GM19023 (cell line): ENCODE results near the gene NOC2L.

Experiments used
- ATAC-seq: cut with Tn5 transposase; IDR thresholded peaks from one replicate; pipeline ENCODE4 v1.9.1; 2021; ENCODE audit warnings: mild to moderate bottlenecking, moderate library complexity; ENCODE audit not compliant: unreplicated experiment

Gene NOC2L

DNA sequence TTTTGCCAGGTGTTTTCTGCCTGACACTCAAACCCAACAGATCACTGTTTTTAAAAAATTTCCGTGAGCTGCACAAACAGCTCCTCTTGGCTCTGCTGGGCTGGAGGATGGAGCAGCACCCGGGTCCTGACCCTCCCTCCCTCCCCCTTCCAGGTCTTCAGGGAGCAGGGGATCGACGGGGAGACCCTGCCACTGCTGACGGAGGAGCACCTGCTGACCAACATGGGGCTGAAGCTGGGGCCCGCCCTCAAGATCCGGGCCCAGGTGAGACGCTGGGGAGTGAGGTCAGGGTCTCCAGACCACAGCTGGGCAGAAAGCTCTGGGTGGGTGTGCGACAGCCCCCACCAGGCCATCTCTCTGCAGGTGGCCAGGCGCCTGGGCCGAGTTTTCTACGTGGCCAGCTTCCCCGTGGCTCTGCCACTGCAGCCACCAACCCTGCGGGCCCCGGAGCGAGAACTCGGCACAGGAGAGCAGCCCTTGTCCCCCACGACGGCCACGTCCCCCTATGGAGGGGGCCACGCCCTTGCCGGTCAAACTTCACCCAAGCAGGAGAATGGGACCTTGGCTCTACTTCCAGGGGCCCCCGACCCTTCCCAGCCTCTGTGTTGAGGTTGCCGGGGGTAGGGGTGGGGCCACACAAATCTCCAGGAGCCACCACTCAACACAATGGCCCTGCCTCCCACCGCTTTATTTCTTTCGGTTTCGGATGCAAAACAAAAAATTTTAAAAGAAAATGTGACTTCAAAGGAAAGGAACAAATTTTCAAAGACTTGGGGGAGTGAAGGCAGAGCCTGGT lies 15.3 kb downstream of the NOC2L start:
- ATAC-seq = no peak

DNA sequence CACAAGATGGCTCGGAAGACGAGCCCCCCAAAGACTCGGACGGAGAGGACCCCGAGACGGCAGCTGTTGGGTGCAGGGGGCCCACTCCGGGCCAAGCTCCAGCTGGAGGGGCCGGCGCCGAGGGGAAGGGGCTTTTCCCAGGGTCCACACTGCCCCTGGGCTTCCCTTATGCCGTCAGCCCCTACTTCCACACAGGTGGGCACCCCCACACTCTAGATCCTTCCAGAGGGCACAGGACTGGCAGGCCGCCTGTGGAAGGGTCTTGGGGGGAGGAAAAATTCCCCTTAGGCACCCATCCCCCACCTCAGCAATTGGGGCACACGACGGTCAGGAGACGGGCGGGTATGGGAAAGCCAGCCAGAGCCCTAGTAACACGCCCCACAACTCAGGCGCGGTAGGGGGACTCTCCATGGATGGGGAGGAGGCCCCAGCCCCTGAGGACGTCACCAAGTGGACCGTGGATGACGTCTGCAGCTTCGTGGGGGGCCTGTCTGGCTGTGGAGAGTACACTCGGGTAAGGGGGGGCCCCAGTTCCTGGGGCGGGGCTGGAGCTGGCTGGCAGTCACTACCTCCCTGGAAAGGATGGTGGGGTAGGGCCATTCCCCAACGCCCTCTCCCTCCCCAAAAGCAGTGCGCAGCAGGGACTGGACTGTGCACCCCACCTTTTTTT lies 16.1 kb downstream of the NOC2L start:
- no peak for ATAC-seq

GRCh38 chr1:942411-942821 lies 16.6 kb downstream of the NOC2L start:
- no peak for ATAC-seq

GRCh38 chr1:941588-942383 lies 17.3 kb downstream of the NOC2L start:
- no peak for ATAC-seq

DNA sequence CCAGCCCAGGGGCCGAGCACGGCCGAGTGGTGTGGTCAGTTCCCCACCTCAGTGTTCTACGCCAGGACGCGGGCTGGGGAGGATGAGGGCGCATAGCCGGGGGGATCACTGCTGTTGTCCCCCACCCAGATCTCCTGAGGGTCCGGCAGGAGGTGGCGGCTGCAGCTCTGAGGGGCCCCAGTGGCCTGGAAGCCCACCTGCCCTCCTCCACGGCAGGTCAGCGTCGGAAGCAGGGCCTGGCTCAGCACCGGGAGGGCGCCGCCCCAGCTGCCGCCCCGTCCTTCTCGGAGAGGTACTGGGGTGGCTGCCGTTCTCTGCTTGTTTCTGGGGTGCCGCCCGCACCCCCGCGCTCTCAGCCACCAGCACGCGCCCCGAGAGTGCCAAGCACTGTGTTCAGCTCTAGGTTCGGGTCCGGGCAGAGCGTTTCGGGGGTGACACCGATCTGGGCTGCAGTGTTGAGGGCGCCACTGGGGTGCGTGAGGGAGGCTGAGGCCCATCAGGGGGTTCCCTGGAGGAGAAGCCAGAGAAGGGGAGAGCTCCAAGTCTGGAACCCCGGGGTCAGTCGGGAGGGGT lies 18.0 kb downstream of the NOC2L start:
- ATAC-seq = no peak

GRCh38 chr1:940107-941014 lies 18.7 kb downstream of the NOC2L start:
- no peak for ATAC-seq

GRCh38 chr1:939511-940106 lies 19.4 kb downstream of the NOC2L start:
- no peak for ATAC-seq

DNA sequence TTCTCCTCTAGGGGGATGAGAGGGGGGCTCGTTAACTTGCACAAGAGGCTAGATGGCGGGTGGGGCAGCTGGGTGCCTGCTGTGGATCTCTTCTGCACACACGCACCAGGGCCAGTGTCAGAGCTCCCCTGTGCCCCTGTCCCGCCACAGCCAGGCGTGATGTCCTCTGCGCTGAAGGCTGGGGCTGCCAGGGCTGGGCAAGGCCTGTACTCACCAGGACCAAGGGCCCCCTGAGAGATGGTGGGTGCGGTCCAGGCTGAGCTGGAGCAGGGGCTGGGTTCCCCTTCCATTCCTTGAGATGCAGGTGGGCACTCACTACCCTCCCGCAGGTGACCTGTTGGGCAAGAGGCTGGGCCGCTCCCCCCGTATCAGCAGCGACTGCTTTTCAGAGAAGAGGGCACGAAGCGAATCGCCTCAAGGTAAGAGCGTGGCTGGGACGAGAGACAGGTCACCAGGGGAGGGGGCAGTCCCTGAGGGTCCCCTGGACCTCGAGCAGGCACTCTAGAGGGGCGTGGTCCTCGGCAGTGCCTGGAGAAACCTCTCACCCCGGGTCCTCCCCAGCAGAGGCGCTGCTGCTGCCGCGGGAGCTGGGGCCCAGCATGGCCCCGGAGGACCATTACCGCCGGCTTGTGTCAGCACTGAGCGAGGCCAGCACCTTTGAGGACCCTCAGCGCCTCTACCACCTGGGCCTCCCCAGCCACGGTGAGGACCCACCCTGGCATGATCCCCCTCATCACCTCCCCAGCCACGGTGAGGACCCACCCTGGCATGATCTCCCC lies 20.2 kb downstream of the NOC2L start:
- ATAC-seq = no peak

DNA sequence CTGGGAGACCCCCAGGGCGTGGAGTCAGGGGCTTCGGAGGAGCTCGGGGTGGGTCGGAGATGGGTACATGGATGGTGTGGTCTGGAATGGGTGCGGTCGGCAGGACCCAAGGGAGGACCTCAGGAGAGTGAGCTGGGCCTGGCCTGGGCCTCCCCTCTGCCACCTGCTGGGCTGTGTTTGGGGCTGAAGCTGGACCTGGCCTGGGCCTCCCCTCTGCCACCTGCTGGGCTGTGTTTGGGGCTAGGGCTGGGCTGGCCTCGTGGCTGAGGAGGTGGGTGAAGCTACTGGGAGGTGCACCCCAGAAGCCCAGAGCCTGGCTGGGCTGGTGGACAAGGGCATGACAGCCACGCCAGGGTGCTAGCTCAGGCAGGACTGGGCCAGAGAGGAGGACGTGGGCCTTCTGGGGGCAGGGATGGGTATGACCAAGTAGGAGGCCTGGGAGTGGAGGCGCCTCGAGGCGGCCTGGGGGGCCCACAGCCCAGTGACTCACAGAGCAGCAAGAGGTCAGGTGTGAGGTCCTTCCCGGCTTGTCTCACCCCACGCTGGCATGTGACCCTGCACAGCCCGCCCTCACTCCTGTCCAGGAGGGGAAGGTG lies 20.9 kb downstream of the NOC2L start:
- no peak for ATAC-seq

- ATAC-seq = no peak
These were observed 21.5 kb downstream of the NOC2L start for GRCh38 chr1:937521-937920.

DNA sequence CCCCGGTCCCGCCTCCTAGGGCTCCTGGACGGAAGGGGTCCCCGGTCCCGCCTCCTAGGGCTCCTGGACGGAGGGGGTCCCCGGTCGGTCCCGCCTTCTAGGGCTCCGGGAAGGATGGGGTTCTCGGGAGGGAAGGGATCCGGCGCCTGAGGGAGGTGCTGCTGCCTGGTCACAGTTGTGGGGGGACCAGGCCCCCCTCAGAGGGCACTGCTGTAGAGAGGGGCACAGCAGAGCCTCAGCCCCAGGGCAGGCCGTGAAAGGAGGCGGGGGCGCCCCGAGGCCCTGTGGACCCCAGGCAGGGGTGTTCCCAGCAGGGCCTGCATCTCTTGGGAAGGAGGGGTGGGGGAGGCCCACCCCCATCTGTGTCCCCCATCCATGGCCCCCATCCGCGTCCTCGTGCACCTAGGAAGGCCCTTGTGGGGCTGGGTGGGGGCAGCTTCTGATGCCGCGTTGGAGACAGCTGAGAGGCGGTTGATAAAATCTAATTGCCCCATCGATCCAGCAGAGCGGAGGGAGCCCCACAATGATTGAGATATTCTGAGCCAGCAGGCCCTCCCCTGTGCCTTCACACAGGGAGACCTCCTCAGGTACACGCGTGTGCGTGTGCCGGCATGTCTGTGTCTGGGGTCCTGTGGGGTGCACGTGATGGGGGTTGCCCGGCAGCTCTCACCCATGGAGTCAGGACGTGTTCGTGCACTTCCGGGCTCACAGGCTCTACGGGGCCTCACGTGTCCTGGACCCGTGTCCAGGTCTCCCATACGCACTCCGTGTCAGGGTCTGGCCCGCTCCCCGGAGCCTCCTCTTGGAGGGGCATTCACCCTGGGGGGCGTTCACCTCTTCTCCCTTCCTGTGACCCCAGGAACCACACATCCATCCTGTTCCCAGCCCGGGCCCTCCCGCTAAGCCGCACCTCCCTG lies 22.4 kb downstream of the NOC2L start:
- ATAC-seq = no peak

GRCh38 chr1:935751-936231 lies 23.3 kb downstream of the NOC2L start:
- no peak for ATAC-seq

GRCh38 chr1:934991-935750 lies 23.9 kb downstream of the NOC2L start:
- no peak for ATAC-seq

DNA sequence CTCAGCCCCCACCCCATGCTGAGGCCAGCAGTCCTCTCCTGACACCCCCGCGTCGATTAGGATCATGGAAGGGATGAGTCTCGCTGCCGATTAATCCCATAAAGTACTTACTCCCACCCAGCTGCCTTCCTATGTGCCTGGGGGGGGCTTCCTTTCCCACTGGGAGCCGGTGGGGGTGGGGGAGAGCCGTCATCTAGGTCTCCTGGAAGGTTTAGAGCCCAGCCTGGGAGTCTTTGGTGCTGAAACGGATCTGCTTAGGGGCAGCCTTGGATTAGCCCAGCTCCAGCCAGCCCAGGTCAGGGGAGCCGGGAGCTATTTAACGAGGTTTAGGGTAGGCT lies 25.5 kb downstream of the NOC2L start:
- ATAC-seq = no peak

DNA sequence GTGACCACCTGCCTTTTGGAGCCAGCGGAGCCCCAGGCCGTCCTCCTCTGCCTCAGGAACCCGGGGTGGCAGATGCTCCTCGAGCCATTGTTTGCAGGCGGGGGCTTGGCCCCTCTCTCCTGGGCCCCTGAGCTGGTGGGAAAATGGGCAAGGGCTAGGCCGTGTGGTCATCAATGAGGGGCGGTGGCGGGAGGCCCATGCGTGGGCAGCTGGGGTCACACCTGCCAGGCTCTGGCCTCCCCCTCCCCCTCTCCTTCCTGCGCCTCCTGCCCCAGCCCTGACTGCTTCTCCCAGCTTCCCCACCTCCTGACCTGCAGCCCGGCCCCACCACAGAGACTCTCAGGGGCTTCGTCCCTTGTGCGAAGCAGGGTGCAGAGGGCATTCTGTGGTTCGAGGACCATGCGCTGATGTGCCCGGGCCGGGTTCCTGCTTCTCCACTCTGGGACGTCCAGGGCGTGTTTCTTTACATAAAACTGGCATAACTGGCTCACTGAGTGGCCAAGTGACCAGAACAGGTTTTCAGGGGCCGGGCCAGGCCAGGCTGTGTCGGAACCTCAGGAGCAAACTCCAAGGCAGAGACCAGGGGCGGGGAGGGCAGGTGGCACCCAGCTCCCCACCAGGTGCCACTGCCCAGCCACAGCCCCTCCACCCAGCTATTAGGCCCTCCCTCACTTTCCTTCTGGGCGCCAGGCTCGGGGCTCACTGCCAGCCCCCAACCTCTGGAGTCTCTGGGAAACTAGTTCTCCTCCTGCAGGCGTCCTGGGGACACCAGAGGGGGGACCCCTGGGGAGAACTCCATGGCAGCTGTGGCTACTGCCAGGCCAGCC lies 26.1 kb downstream of the NOC2L start:
- no peak for ATAC-seq

DNA sequence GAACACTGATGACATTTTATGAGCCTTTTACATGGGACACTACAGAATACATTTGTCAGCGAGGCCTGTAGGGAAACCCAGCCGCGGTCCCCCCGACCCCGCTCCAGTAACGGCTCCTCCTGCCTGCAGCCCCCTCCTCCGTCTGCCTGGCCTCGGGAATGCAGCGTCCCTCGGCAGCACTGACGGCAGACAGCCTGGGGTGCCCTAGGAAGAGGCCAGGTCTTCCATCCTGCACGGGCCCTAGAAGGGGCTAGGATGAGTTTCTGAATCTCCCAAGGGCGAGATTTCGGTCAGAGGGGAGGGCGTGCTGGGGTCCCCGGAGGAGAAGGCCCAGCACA lies 26.9 kb downstream of the NOC2L start:
- no peak for ATAC-seq
